K562 (cell line): ENCODE results near the gene DENND1A. TPM values are rescaled to one million over a fixed set of nuclear protein-coding genes. Genes with fewer than 3 reads are reported as not detected.

Experiments
- ATAC-seq: fragments of 200-7000 bp; cut with Tn5 transposase; 3 replicates; pipeline ENCODE4 v1.9.1; 2020; ENCODE audit warnings: moderate library complexity
- BruUV-seq: library from RNA; stranded (reverse); fragments of 400-500 nt; replicated peaks from 2 replicates; lab custom pipeline; 2021; lab: Mats Ljungman, UMichigan
- CTCF ChIA-PET: fragments of 300-600 bp; formaldehyde crosslinking; extraction: SDS; loops from one replicate; lab custom pipeline; 2021; ENCODE audit warnings: low intra/inter-chr PET ratio; lab: Yijun Ruan, JAX
- POLR2A ChIA-PET: fragments of 300-600, 350-650 bp; sonication (Branson Sonifier 250); formaldehyde crosslinking; extraction: SDS; loops from one replicate; lab custom pipeline; 2021; ENCODE audit warnings: antibody characterized with exemption, inconsistent platforms; lab: Yijun Ruan, JAX
- DNase-seq, 4 experiments: peaks; one replicate each; pipeline versions ENCODE4 v3.0.0 to v3.0.0-alpha.2; 2011 to 2018; ENCODE audit warnings: low spot score in 3 of 4, mixed read lengths in 3 of 4; ENCODE audit errors: extremely low read depth in 1 of 4
- FAIRE-seq: peaks from 2 replicates; lab custom pipeline; 2011; peaks lifted over from hg19 to GRCh38; lab: Jason Lieb, UNC
- H2AFZ ChIP-seq: 2 replicates; pipeline ENCODE4 v1.6.0; 2011; ENCODE audit warnings: low read depth, low read length, control low read depth, inconsistent platforms
- H3K27ac ChIP-seq: fragments of 200-600 bp; 3 replicates; pipeline ENCODE4 v1.8.0; 2011; ENCODE audit warnings: low read depth, mild to moderate bottlenecking, control low read depth, inconsistent platforms, low read length, moderate library complexity, mixed read lengths; ENCODE audit errors: extremely low read depth
- H3K27me3 ChIP-seq, 2 experiments: fragments of 300-600 bp in 1 of 2; 2 replicates in 1 of 2; 3 replicates in 1 of 2; pipeline versions ENCODE4 v1.6.0 to v1.8.0; 2011; ENCODE audit warnings: inconsistent platforms in 2 of 2, low read length in 2 of 2, mild to moderate bottlenecking in 1 of 2, mixed read lengths in 1 of 2, moderate library complexity in 1 of 2; ENCODE audit not compliant: control insufficient read depth in 2 of 2, insufficient read depth in 2 of 2
- H3K36me3 ChIP-seq: fragments of 300-600 bp; 3 replicates; pipeline ENCODE4 v1.8.0; 2011; ENCODE audit warnings: mild to moderate bottlenecking, low read length, inconsistent platforms; ENCODE audit not compliant: control insufficient read depth, insufficient read depth
- H3K4me1 ChIP-seq, 2 experiments: fragments of 200-600 bp in 1 of 2; replicated peaks in 1 of 2; 2 replicates in 1 of 2; 3 replicates in 1 of 2; pipeline versions ENCODE4 v1.5.1 to v1.8.0; 2011; ENCODE audit warnings: inconsistent platforms in 2 of 2, low read length in 2 of 2, mild to moderate bottlenecking in 1 of 2, mixed read lengths in 1 of 2, moderate library complexity in 1 of 2; ENCODE audit not compliant: control insufficient read depth in 2 of 2, insufficient read depth in 2 of 2
- H3K4me2 ChIP-seq: 2 replicates; pipeline ENCODE4 v1.6.1; 2011; ENCODE audit warnings: low read length, control low read depth, inconsistent platforms, mixed read lengths; ENCODE audit not compliant: insufficient read depth
- H3K4me3 ChIP-seq: fragments of 200-600 bp; sonication (generic), shearing (Covaris generic); 2 replicates; pipeline ENCODE4 v1.5.1; 2016; ENCODE audit warnings: control low read depth, inconsistent platforms
- H3K79me2 ChIP-seq: fragments of 200-600 bp; 3 replicates; pipeline ENCODE4 v1.8.0; 2011; ENCODE audit warnings: low read length, inconsistent platforms; ENCODE audit not compliant: control insufficient read depth, insufficient read depth
- H3K9ac ChIP-seq, 2 experiments: 2 replicates each; pipeline versions ENCODE4 v1.6.0 to v1.6.1; 2011; ENCODE audit warnings: low read depth in 2 of 2, low read length in 2 of 2, control low read depth in 1 of 2, inconsistent platforms in 1 of 2, mild to moderate bottlenecking in 1 of 2, mixed read lengths in 1 of 2; ENCODE audit not compliant: insufficient read depth in 1 of 2
- H3K9me1 ChIP-seq: one replicate; pipeline ENCODE4 v1.6.0; 2011; ENCODE audit warnings: inconsistent platforms, mild to moderate bottlenecking, low read length, moderate library complexity; ENCODE audit not compliant: control insufficient read depth, insufficient read depth
- H3K9me3 ChIP-seq: replicated peaks from 2 replicates; pipeline ENCODE4 v1.5.1; 2011; ENCODE audit warnings: low read depth, low read length, inconsistent platforms; ENCODE audit not compliant: control insufficient read depth, insufficient read depth
- H4K20me1 ChIP-seq: replicated peaks from 2 replicates; pipeline ENCODE4 v1.6.1; 2011; ENCODE audit warnings: low read length, inconsistent platforms, mixed read lengths; ENCODE audit not compliant: control insufficient read depth, insufficient read depth
- ERF ChIP-seq: fragments of 450-650 bp; formaldehyde crosslinking; IDR thresholded peaks from 2 replicates; pipeline ENCODE4 v1.4.0; 2020; ENCODE audit warnings: mild to moderate bottlenecking, mixed read lengths
- FOXJ3 ChIP-seq: sonication (generic); formaldehyde crosslinking; IDR thresholded peaks from 2 replicates; pipeline ENCODE4 v1.4.0; 2020; ENCODE audit warnings: mild to moderate bottlenecking, missing genetic modification reagents
- POLR2G ChIP-seq: fragments of 200-400 bp; formaldehyde crosslinking; IDR thresholded peaks from 2 replicates; pipeline ENCODE4 v1.6.1; 2017; ENCODE audit warnings: low read depth, mild to moderate bottlenecking, antibody characterized with exemption, low read length, moderate library complexity
- SAFB2 ChIP-seq: fragments of 200-400 bp; formaldehyde crosslinking; IDR thresholded peaks from 2 replicates; pipeline ENCODE4 v1.6.1; 2018; ENCODE audit warnings: borderline replicate concordance, low read length, low read depth, moderate library complexity; ENCODE audit not compliant: severe bottlenecking
- SMARCA4 ChIP-seq: fragments of 450-650 bp; IDR thresholded peaks from 2 replicates; pipeline ENCODE4 v1.6.1; 2016
- TAF15 ChIP-seq: fragments of 200-400 bp; formaldehyde crosslinking; IDR thresholded peaks from 2 replicates; pipeline ENCODE4 v1.6.1; 2017; ENCODE audit warnings: mild to moderate bottlenecking, low read depth, low read length, moderate library complexity
- ZNF785 ChIP-seq: fragments of 250-450 bp; sonication (Bioruptor Pico); IDR thresholded peaks from 2 replicates; pipeline ENCODE4 v1.4.0; 2020; ENCODE audit warnings: mild to moderate bottlenecking
- WGBS: fragments of 100-300 bp; shearing (Covaris generic); methylation state at CpG from one replicate; pipeline ENCODE4 v1.1.6; 2016; ENCODE audit warnings: low coverage, mixed read lengths; ENCODE audit not compliant: insufficient coverage; ENCODE audit errors: missing lambda C conversion rate; 5-methylcytosine and 5-hydroxymethylcytosine counted together
- in situ Hi-C: fragments of 300-500 bp; cut with MboI; formaldehyde crosslinking; loops from 4 replicates; pipeline ENCODE4 v1.15.0; 2018; ENCODE audit warnings: inconsistent platforms, mixed read lengths
- intact Hi-C: fragments of 100-400 bp; cut with micrococcal nuclease; formaldehyde crosslinking; loops from 2 replicates; pipeline ENCODE4 v1.14.2; 2022
- polyA plus RNA-seq, 8 experiments: library from polyadenylated mRNA; depleted of rRNA in 4 of 8; stranded (reverse) in 5 of 8; unstranded in 3 of 8; fragments of >200 nt; fragmentation: Nextera tagmentation in 2 of 8; fragmentation: Illumina TruSeq in 1 of 8; extraction: Ambion mirVana in 2 of 8; extraction: Trizol in 1 of 8; gene quantifications; 2 replicates each; pipeline versions ENCODE4 v1.2.1 to v1.2.3, GENCODE V29; 2011 to 2014; ENCODE audit warnings: inconsistent platforms in 1 of 8, missing spikeins in 1 of 8
- total RNA-seq, 7 experiments: library from RNA; depleted of rRNA in 6 of 7; stranded (reverse); fragments of >200 nt in 6 of 7; fragmentation: Illumina TruSeq in 2 of 7; extraction: Trizol in 2 of 7; gene quantifications; 2 replicates each; pipeline versions ENCODE4 v1.2.1 to v1.2.3, GENCODE V29; 2011 to 2021; ENCODE audit warnings: low replicate concordance in 1 of 7
- TF ChIP-seq, protein P1 (sequence below): fragments of 450-650 bp; formaldehyde crosslinking; IDR thresholded peaks from 2 replicates; pipeline ENCODE4 v1.4.0; 2020; ENCODE audit warnings: mild to moderate bottlenecking, moderate library complexity
- TF ChIP-seq, protein P2 (sequence below): fragments of 250-450 bp; sonication (Bioruptor Pico); IDR thresholded peaks from 2 replicates; pipeline ENCODE4 v1.5.0; 2021; ENCODE audit warnings: mild to moderate bottlenecking, borderline replicate concordance

DENND1A gene
- total and polyA plus RNA-seq, 9 of the 15 experiments (the other 6 are each of a cell fraction or from before 2014, with no cell fraction given), result 7.6 to 29.5 (median 15.7) TPM

DNA sequence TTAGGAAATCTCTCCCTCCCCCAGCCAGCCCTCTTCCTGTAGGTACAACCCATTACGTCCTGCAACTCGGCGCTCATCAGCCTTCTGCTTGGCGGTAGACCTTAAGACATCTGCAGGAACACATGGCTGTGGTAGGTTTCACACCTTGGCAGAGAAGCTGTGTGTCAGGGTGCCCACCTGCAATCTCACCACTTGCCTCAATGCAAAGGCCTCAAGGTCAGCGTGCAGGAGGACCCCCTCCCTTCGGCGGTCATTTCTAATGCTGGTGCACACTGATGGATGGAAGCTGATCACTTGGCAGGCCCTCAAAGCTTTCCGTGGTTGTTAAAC, 506.6 kb downstream of the DENND1A start:
- no peaks in the 10 kb centered on the region for H3K79me2 ChIP-seq
- H3K4me3 ChIP-seq, result no peak overlapping the region

DNA sequence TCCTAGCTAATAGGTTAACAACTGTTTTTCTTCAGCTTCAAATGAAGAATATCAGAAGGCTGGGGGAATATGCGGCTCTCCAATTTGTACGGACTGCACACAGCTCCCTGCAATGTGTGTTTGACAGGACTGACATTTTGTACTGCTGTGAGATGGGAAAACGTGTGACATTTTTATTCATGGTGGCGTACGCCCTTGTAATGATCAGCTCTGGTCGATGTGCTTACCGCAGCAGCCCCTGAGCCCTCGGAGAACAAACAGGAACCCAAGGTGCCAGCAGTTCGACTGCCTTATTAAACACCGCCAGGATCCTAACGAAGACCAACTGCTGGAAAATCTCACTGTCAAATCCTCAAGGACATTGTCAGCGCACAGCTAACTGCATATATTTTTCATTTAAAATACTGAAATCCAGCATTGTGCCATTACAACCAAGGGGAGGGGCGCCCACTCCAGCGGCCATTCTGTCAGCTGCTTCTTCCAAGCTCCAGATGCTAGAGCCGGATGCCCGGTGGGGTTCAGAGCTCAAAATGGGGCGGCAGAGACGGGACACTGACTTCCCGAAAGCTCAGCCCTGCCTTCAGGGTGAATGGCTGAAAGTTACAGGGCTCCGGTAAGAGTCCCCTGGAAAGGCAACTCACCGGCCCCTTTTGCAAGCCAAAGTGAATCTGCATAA, 507.2 kb downstream of the DENND1A start:
- H3K9ac ChIP-seq, result no peak overlapping the region
- no peaks in the 10 kb centered on the region for H3K9me3 ChIP-seq
- H2AFZ ChIP-seq, result no peak overlapping the region
- DNase-seq (no peak), FAIRE-seq (no peak), ATAC-seq (no peak)
- no peaks in the 10 kb centered on the region for H3K36me3 ChIP-seq
- no peaks in the 10 kb centered on the region; the same call in none of the 2 replicates for H4K20me1 ChIP-seq
- no peaks in the 10 kb centered on the region for H3K27me3 ChIP-seq
- H3K4me2 ChIP-seq, result no peak overlapping the region
- H3K4me3 ChIP-seq, result no peak overlapping the region
- 69% methylated on average over 21 of the region's 21 CpGs for WGBS
- in situ Hi-C loops (no loop called here), intact Hi-C loops (no loop called here)
- H3K79me2 ChIP-seq, result no peaks in the 10 kb centered on the region
- CTCF ChIA-PET, result no interaction called here
- BruUV-seq, result no TSS peak
- POLR2A ChIA-PET, result interaction anchor here (0.6 to 1.5 kb wide), 3 partner anchors 9 to 17 kb away, joined by 3 to 4 read pairs (median 4); no protein-coding TSS in a partner anchor
- no peak overlapping the region for H3K27ac ChIP-seq
- H3K9me1 ChIP-seq, result no peaks in the 10 kb centered on the region
- H3K4me1 ChIP-seq, result peaks cover 0 to 2% of the 10 kb centered on the region in 2 experiments; a peak in 1 of 5 replicates
- TF ChIP-seq, protein P1, sequence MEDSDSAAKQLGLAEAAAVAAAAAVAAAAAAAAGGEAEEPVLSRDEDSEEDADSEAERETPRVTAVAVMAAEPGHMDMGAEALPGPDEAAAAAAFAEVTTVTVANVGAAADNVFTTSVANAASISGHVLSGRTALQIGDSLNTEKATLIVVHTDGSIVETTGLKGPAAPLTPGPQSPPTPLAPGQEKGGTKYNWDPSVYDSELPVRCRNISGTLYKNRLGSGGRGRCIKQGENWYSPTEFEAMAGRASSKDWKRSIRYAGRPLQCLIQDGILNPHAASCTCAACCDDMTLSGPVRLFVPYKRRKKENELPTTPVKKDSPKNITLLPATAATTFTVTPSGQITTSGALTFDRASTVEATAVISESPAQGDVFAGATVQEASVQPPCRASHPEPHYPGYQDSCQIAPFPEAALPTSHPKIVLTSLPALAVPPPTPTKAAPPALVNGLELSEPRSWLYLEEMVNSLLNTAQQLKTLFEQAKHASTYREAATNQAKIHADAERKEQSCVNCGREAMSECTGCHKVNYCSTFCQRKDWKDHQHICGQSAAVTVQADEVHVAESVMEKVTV (CRISPR knock-in tag), result no peak
- no peak for TF ChIP-seq TAF15
- TF ChIP-seq ZNF785 (CRISPR knock-in tag), result no peak
- TF ChIP-seq SAFB2, result no peak
- no peak for TF ChIP-seq POLR2G
- TF ChIP-seq, protein P2, sequence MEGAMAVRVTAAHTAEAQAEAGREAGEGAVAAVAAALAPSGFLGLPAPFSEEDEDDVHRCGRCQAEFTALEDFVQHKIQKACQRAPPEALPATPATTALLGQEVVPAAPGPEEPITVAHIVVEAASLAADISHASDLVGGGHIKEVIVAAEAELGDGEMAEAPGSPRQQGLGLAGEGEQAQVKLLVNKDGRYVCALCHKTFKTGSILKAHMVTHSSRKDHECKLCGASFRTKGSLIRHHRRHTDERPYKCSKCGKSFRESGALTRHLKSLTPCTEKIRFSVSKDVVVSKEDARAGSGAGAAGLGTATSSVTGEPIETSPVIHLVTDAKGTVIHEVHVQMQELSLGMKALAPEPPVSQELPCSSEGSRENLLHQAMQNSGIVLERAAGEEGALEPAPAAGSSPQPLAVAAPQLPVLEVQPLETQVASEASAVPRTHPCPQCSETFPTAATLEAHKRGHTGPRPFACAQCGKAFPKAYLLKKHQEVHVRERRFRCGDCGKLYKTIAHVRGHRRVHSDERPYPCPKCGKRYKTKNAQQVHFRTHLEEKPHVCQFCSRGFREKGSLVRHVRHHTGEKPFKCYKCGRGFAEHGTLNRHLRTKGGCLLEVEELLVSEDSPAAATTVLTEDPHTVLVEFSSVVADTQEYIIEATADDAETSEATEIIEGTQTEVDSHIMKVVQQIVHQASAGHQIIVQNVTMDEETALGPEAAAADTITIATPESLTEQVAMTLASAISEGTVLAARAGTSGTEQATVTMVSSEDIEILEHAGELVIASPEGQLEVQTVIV, result no peak

More for the DNA sequence above, 506.6 kb downstream of the DENND1A start:
- H3K4me1 ChIP-seq, result peaks cover 0 to 2% of the 10 kb centered on the region in 2 experiments; a peak in 1 of 5 replicates
- ATAC-seq (no peak), DNase-seq (no peak), FAIRE-seq (no peak)
- no peak overlapping the region for H3K4me2 ChIP-seq
- ChIA-PET CTCF (no interaction called here), POLR2A (interaction anchor here (1.4 to 1.5 kb wide), 2 partner anchors 9 to 10 kb away, joined by 3 to 4 read pairs; no protein-coding TSS in a partner anchor)
- intact Hi-C loops, result no loop called here
- BruUV-seq, result no TSS peak
- no peaks in the 10 kb centered on the region for H3K36me3 ChIP-seq
- 63% methylated on average over 8 of the region's 8 CpGs for WGBS
- H2AFZ ChIP-seq, result no peak overlapping the region
- no peak overlapping the region for H3K9ac ChIP-seq
- TF ChIP-seq ERF (CRISPR knock-in tag) (no peak), FOXJ3 (CRISPR knock-in tag) (no peak), SMARCA4 (no peak)
- H3K27ac ChIP-seq, result no peak overlapping the region
- no peaks in the 10 kb centered on the region for H3K27me3 ChIP-seq
- H4K20me1 ChIP-seq, result no peaks in the 10 kb centered on the region; the same call in none of the 2 replicates
- in situ Hi-C loops, result no loop called here
- H3K9me3 ChIP-seq, result no peaks in the 10 kb centered on the region
- no peaks in the 10 kb centered on the region for H3K9me1 ChIP-seq
